Panc1 (cell line): ENCODE results near the gene GDI2. TPM values are rescaled to one million over a fixed set of nuclear protein-coding genes. Genes with fewer than 3 reads are reported as not detected.

Experiments used
- ATAC-seq: fragments of 200-7000 bp; cut with Tn5 transposase; 2 replicates; pipeline ENCODE4 v1.9.1; 2020; ENCODE audit warnings: mild to moderate bottlenecking, moderate library complexity
- BruUV-seq: library from RNA; stranded (reverse); fragments of 400-500 nt; replicated peaks from 2 replicates; lab custom pipeline; 2021; lab: Mats Ljungman, UMichigan
- CTCF ChIA-PET: fragments of 300-600 bp; sonication (Branson Sonifier 250); formaldehyde crosslinking; loops from one replicate; lab custom pipeline; 2022; ENCODE audit warnings: antibody characterized with exemption; lab: Charles Lee
- POLR2A ChIA-PET: fragments of 300-600 bp; sonication (Branson Sonifier 250); formaldehyde crosslinking; loops from one replicate; lab custom pipeline; 2022; ENCODE audit warnings: antibody characterized with exemption; lab: Charles Lee
- DNase-seq: peaks from one replicate; pipeline ENCODE4 v3.0.0-alpha.2; 2010; ENCODE audit warnings: low read depth, low spot score
- H3K27ac ChIP-seq: 2 replicates; pipeline ENCODE4 v1.5.1; 2011; ENCODE audit warnings: mild to moderate bottlenecking, low read length, inconsistent platforms
- H3K27me3 ChIP-seq: fragments of 200-500 bp; sonication (Bioruptor generic); 2 replicates; pipeline ENCODE4 v1.6.0; 2014; ENCODE audit warnings: low read length, inconsistent platforms; ENCODE audit not compliant: control insufficient read depth, insufficient read depth
- H3K36me3 ChIP-seq: fragments of 200-500 bp; sonication (Bioruptor generic); 2 replicates; pipeline ENCODE4 v1.5.1; 2014; ENCODE audit warnings: inconsistent platforms, mild to moderate bottlenecking, low read length, moderate library complexity; ENCODE audit not compliant: control insufficient read depth, insufficient read depth
- H3K4me1 ChIP-seq: 2 replicates; pipeline ENCODE4 v1.5.1; 2011; ENCODE audit warnings: inconsistent platforms, mild to moderate bottlenecking, low read length, moderate library complexity; ENCODE audit not compliant: control insufficient read depth, insufficient read depth
- H3K4me3 ChIP-seq, 2 experiments: 2 replicates each; pipeline ENCODE4 v1.5.1; 2011 to 2012; ENCODE audit warnings: low read depth in 2 of 2, low read length in 2 of 2, mild to moderate bottlenecking in 2 of 2, inconsistent platforms in 1 of 2, moderate library complexity in 1 of 2
- H3K9me3 ChIP-seq: fragments of 200-500 bp; sonication (Bioruptor generic); 2 replicates; pipeline ENCODE4 v1.5.1; 2014; ENCODE audit warnings: low read depth, mild to moderate bottlenecking, inconsistent platforms, low read length, moderate library complexity; ENCODE audit not compliant: control insufficient read depth, insufficient read depth
- CTCF ChIP-seq: fragments of 450-650 bp; IDR thresholded peaks from 2 replicates; pipeline ENCODE4 v1.5.1; 2017; ENCODE audit warnings: mild to moderate bottlenecking
- POLR2AphosphoS5 ChIP-seq: IDR thresholded peaks from 2 replicates; pipeline ENCODE4 v1.6.1; 2012; ENCODE audit warnings: mild to moderate bottlenecking, low read depth, low read length, moderate library complexity
- REST ChIP-seq, 2 experiments: IDR thresholded peaks; 2 replicates each; pipeline ENCODE4 v1.6.1; 2011 to 2012; ENCODE audit warnings: low read depth in 2 of 2, control low read depth in 1 of 2, low read length in 1 of 2, mild to moderate bottlenecking in 1 of 2, moderate library complexity in 1 of 2; ENCODE audit not compliant: insufficient read depth in 1 of 2
- SIN3A ChIP-seq: IDR thresholded peaks from 2 replicates; pipeline ENCODE4 v1.6.1; 2012; ENCODE audit warnings: low read depth, mild to moderate bottlenecking, low read length, moderate library complexity, borderline replicate concordance; ENCODE audit not compliant: insufficient read depth
- TCF7L2 ChIP-seq: IDR thresholded peaks from 2 replicates; pipeline ENCODE4 v1.6.1; 2011; ENCODE audit warnings: mild to moderate bottlenecking, low read depth, low read length, inconsistent platforms
- in situ Hi-C: cut with HindIII; loops from 2 replicates; pipeline ENCODE4 v1.10.0; 2016; ENCODE audit warnings: low sequenced_read_pairs, low pct_unique_long_range_greater_than_20kb
- intact Hi-C: fragments of 100-400 bp; cut with micrococcal nuclease; formaldehyde crosslinking; loops from one replicate; pipeline ENCODE4 v1.10.0; 2022; ENCODE audit not compliant: unreplicated experiment
- total RNA-seq: library from RNA; stranded (reverse); gene quantifications from one replicate; pipeline ENCODE4 v1.2.1, GENCODE V29; 2021; ENCODE audit not compliant: unreplicated experiment

GDI2 gene
- total RNA-seq, 1 experiment from 2014 or later: 130 TPM

DNA sequence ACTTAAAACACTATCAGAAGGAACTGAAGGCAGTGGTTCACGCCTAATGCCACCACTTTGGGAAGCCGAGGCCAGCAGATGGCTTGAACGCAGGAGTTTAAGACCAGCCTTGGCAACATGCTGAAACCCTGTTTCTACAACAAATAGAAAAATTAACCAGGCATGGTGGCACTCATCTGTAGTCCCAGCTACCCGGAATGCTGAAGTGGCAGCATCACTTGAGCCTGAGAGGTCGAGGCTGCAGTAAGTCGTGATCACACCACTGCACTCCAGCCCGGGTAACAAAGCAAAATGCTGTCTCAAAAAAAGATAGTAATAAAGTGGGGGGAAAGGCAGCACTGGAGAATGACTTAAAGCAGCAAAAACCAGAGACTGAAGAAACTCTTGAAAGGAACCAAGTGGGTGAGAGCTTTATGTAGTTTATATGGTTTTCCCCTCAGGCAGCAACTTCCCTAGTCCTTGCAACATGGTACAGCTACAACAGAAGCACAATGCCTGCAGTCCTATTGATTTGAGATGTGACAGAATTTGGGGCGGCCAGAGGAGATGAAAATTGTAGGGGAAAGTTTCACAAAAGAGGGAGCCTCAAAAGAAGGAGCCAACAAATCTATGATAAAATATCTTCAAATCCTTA, 38.1 kb downstream of the GDI2 start:
- Histone ChIP-seq H3K36me3 (peaks cover 2% of the 10 kb centered on the region; the same call in 1 of the 2 replicates), H3K4me1 (no peaks in the 10 kb centered on the region), H3K27ac (no peak overlapping the region), H3K27me3 (no peaks in the 10 kb centered on the region), H3K4me3 (no peak overlapping the region), H3K9me3 (no peaks in the 10 kb centered on the region)
- in situ Hi-C loops: no loop called here
- POLR2A ChIA-PET: no interaction called here
- ATAC-seq: no peak
- no TSS peak for BruUV-seq
- no peak for TF ChIP-seq POLR2AphosphoS5
- no peak for TF ChIP-seq SIN3A
- no peak for TF ChIP-seq TCF7L2
- TF ChIP-seq CTCF: no peak
- TF ChIP-seq REST (IDR thresholded peaks at IDR 0.05; ENCODE audit: insufficient read depth in 1 of 2, low read depth in 2 of 2, low read length in 1 of 2): no peak
- intact Hi-C loops: no loop called here
- CTCF ChIA-PET: no interaction called here
- DNase-seq: no peak

DNA sequence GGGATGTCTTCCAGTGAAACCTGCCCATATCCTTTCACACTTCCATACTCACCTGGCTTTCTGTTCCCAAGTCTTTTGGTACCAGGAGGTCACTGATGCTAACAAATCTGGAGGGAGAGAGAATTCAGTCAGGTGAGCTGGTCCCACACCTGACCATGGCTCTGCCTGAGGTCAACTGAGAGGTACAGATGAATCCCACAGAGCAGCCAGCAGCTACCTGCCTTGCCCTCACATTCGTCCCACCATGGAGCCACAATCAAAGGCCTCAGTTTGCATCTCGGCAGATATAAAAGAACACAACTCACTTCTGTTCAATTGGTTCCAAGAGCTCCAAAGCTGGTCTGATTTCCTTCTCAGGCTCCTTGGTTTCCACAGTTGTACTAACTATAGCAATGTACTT, 47.0 kb downstream of the GDI2 start:
- no peak overlapping the region for H3K4me3 ChIP-seq
- CTCF ChIA-PET: no interaction called here
- peaks cover 22% of the 10 kb centered on the region for H3K36me3 ChIP-seq
- ATAC-seq (no peak), DNase-seq (no peak)
- H3K27me3 ChIP-seq: no peaks in the 10 kb centered on the region
- no peaks in the 10 kb centered on the region for H3K9me3 ChIP-seq
- H3K4me1 ChIP-seq: no peaks in the 10 kb centered on the region; the same call in 1 of the 2 replicates
- intact Hi-C loops: no loop called here
- BruUV-seq: no TSS peak
- POLR2A ChIA-PET: no interaction called here
- TF ChIP-seq POLR2AphosphoS5 (peak; percentile 35; the same call in 1 of the 2 replicates), SIN3A (no peak), TCF7L2 (no peak), REST (IDR thresholded peaks at IDR 0.05; ENCODE audit: insufficient read depth in 1 of 2, low read depth in 2 of 2, low read length in 1 of 2) (no peak)
- in situ Hi-C loops: no loop called here
- no peak overlapping the region for H3K27ac ChIP-seq
